Spleen (tissue), 11 donors: ENCODE data around the gene PPP2R5B. TPM values are rescaled to one million over a fixed set of nuclear protein-coding genes. Genes with fewer than 3 reads are reported as not detected.

ENCODE experiments used
- DNase-seq: peaks from one replicate; pipeline ENCODE4 v3.0.0-alpha.2; 2020
- H3K27ac ChIP-seq, 8 donors: fragments of 200-600 bp; sonication (generic) in 7 of 8; 1 replicate in 4 of 8; 2 replicates in 4 of 8; pipeline versions ENCODE4 v1.5.0 to v1.8.0; 2016 to 2021; ENCODE audit warnings: inconsistent platforms in 4 of 8, mild to moderate bottlenecking in 4 of 8, moderate library complexity in 1 of 8
- H3K27me3 ChIP-seq, 7 donors: fragments of 200-600 bp; sonication (generic) in 6 of 7; replicated peaks in 1 of 7; 1 replicate in 4 of 7; 2 replicates in 3 of 7; pipeline versions ENCODE4 v1.5.0 to v1.8.0; 2016 to 2021; ENCODE audit warnings: inconsistent platforms in 3 of 7, mild to moderate bottlenecking in 1 of 7
- H3K36me3 ChIP-seq, 6 donors: fragments of 200-600 bp; sonication (generic) in 5 of 6; 1 replicate in 4 of 6; 2 replicates in 2 of 6; pipeline versions ENCODE4 v1.5.0 to v1.8.0; 2016 to 2021; ENCODE audit warnings: inconsistent platforms in 2 of 6
- H3K4me1 ChIP-seq, 6 donors: fragments of 200-600 bp; sonication (generic) in 5 of 6; 1 replicate in 3 of 6; 2 replicates in 3 of 6; pipeline versions ENCODE4 v1.5.0 to v1.8.0; 2016 to 2021; ENCODE audit warnings: inconsistent platforms in 3 of 6
- H3K4me3 ChIP-seq, 8 donors: fragments of 200-600 bp; sonication (generic) in 7 of 8; 1 replicate in 4 of 8; 2 replicates in 4 of 8; pipeline versions ENCODE4 v1.5.0 to v1.8.0; 2016 to 2021; ENCODE audit warnings: inconsistent platforms in 4 of 8, mild to moderate bottlenecking in 4 of 8, moderate library complexity in 2 of 8
- H3K9me3 ChIP-seq, 8 donors: fragments of 200-600 bp; sonication (generic) in 7 of 8; 1 replicate in 4 of 8; 2 replicates in 4 of 8; pipeline versions ENCODE4 v1.5.0 to v1.8.0; 2016 to 2021; ENCODE audit warnings: inconsistent platforms in 4 of 8
- POLR2A ChIP-seq, 3 donors: fragments of 450-650 bp; IDR thresholded peaks; one replicate each; pipeline ENCODE4 v1.5.1; 2017; ENCODE audit warnings: antibody characterized with exemption in 3 of 3, mild to moderate bottlenecking in 1 of 3
- POLR2AphosphoS5 ChIP-seq, 3 donors: sonication (generic); formaldehyde crosslinking; IDR thresholded peaks; one replicate each; pipeline ENCODE4 v1.5.1; 2017; ENCODE audit warnings: antibody characterized with exemption in 3 of 3
- WGBS, 5 donors: extraction: QIAGEN DNeasy Blood & Tissue Kit in 3 of 5; methylation state at CpG; one replicate each; pipeline versions ENCODE4 v1.1.5 to v1.1.7; 2013 to 2018; 5-methylcytosine and 5-hydroxymethylcytosine counted together
- intact Hi-C: fragments of 100-400 bp; cut with DNase I; formaldehyde crosslinking; loops from one replicate; pipeline ENCODE4 v1.15.0; 2023; ENCODE audit warnings: low total_unique reads
- polyA plus RNA-seq, 3 donors: library from polyadenylated mRNA; stranded (reverse); fragments of 200-250 nt; gene quantifications; one replicate each; pipeline ENCODE4 v1.2.1, GENCODE V29; 2013
- total RNA-seq, 7 donors: library from RNA; depleted of rRNA in 3 of 7; stranded (reverse); fragments of >200 nt in 3 of 7; fragmentation: NEBNext Ultra II Directional in 4 of 7; extraction: Animal tissue kit (Norgen Biotek cat#: 25700) in 4 of 7; gene quantifications; one replicate each; pipeline versions ENCODE4 v1.1.0 to v1.2.1, GENCODE V29; 2016 to 2021
- TF ChIP-seq, protein P1 (sequence below), 11 experiments: fragments of 200-600 bp in 7 of 11; fragments of 450-650 bp in 4 of 11; sonication (generic) in 4 of 11; IDR thresholded peaks in 8 of 11; conservative IDR thresholded peaks in 3 of 11; 1 replicate in 7 of 11; 2 replicates in 4 of 11; pipeline versions ENCODE4 v1.4.0 to v1.8.0; 2016 to 2021; ENCODE audit warnings: antibody characterized with exemption in 11 of 11, inconsistent platforms in 4 of 11, mild to moderate bottlenecking in 1 of 11
- donor health status: healthy with polysubstance abuse.
- donor health status: DM: no; HTN: no; CAD: no; lungs with moderate emphysema.
- donor health status: DM: no; HTN: no; CAD: no.
- donor health status: Bipolar disorder and iron deficiency.
- donor health status: healthy.
- donor health status: DM: no; HTN: no; CAD: no.
- donor health status: DM: yes; HTN: yes; CAD: no.

PPP2R5B gene
- total and polyA plus RNA-seq, 10 donors, result 10.8 to 45.1 (median 27.9) TPM

GRCh38 chr11:64885367-64886286, 38.9 kb upstream of the PPP2R5B start:
- TF ChIP-seq POLR2A (IDR thresholded peaks at IDR 0.05) (no peak), POLR2AphosphoS5 (IDR thresholded peaks at IDR 0.05) (peak in 1 of 3 donors; percentile 23)
- TF ChIP-seq, protein P1, sequence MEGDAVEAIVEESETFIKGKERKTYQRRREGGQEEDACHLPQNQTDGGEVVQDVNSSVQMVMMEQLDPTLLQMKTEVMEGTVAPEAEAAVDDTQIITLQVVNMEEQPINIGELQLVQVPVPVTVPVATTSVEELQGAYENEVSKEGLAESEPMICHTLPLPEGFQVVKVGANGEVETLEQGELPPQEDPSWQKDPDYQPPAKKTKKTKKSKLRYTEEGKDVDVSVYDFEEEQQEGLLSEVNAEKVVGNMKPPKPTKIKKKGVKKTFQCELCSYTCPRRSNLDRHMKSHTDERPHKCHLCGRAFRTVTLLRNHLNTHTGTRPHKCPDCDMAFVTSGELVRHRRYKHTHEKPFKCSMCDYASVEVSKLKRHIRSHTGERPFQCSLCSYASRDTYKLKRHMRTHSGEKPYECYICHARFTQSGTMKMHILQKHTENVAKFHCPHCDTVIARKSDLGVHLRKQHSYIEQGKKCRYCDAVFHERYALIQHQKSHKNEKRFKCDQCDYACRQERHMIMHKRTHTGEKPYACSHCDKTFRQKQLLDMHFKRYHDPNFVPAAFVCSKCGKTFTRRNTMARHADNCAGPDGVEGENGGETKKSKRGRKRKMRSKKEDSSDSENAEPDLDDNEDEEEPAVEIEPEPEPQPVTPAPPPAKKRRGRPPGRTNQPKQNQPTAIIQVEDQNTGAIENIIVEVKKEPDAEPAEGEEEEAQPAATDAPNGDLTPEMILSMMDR (IDR thresholded peaks at IDR 0.05 in 8 of 11, conservative IDR thresholded peaks at IDR 0.05 in 3 of 11), result no peak
- no peaks in the 10 kb centered on the region for H3K36me3 ChIP-seq
- DNase-seq, result peak; percentile 73
- peak overlapping the region in 1 of 8 donors; percentile 48 for H3K4me3 ChIP-seq
- intact Hi-C loops, result no loop called here
- H3K9me3 ChIP-seq, result no peaks in the 10 kb centered on the region
- peak overlapping the region; percentile 36 to 98 (median 79) for H3K27ac ChIP-seq
- no peaks in the 10 kb centered on the region for H3K27me3 ChIP-seq
- H3K4me1 ChIP-seq, result peaks cover 19 to 81% (median 37%) of the 10 kb centered on the region in 6 donors
- WGBS, 5 donors, result 62 to 77% (median 69%) methylated on average over 15 of the region's 15 CpGs

DNA sequence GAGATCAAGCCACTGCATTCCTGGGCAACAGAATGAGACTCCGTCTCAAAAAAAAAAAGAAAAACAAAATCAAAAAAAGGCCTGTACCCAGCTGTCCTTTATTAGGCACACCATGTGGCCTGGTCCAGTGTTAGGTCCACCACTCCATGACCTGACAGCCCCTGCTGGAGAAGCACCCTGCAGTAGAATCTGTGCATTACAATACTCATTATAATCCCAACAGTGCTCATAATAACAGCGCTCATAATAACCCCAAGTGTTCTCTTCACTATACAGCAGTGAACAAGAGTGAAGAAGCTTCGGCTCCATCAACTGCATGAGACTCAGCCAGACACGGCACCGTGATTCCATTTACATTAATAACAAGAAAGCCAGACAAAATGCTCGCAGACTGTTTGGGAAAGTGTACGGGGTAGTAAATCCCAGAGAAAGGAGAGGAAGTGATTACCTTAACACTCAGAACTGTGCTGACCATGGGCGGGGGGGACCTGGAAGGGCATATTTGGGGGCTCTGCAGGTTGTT, 37.2 kb upstream of the PPP2R5B start:
- WGBS, 5 donors, result 71 to 86% (median 79%) methylated on average over 8 of the region's 8 CpGs
- H3K36me3 ChIP-seq, result no peaks in the 10 kb centered on the region
- intact Hi-C loops, result no loop called here
- H3K4me3 ChIP-seq, result peak overlapping the region in 1 of 8 donors; percentile 59
- H3K27me3 ChIP-seq, result no peaks in the 10 kb centered on the region
- peaks cover 10 to 74% (median 28%) of the 10 kb centered on the region in 6 donors for H3K4me1 ChIP-seq
- H3K9me3 ChIP-seq, result no peaks in the 10 kb centered on the region
- H3K27ac ChIP-seq, result peak overlapping the region; percentile 49 to 87 (median 72)
- DNase-seq, result no peak
- TF ChIP-seq, protein P1 (IDR thresholded peaks at IDR 0.05 in 8 of 11, conservative IDR thresholded peaks at IDR 0.05 in 3 of 11), result no peak
- TF ChIP-seq POLR2A (IDR thresholded peaks at IDR 0.05), result no peak
- no peak for TF ChIP-seq POLR2AphosphoS5 (IDR thresholded peaks at IDR 0.05)

GRCh38 chr11:64887757-64888405, 36.6 kb upstream of the PPP2R5B start:
- peak; percentile 98 for DNase-seq
- no peaks in the 10 kb centered on the region for H3K9me3 ChIP-seq
- peak overlapping the region in 5 of 8 donors; percentile 18 to 59 (median 25) for H3K4me3 ChIP-seq
- intact Hi-C loops, result no loop called here
- H3K27me3 ChIP-seq, result no peaks in the 10 kb centered on the region
- peaks cover 14 to 78% (median 34%) of the 10 kb centered on the region in 6 donors for H3K4me1 ChIP-seq
- H3K36me3 ChIP-seq, result no peaks in the 10 kb centered on the region
- H3K27ac ChIP-seq, result peak overlapping the region; percentile 49 to 87 (median 72)
- WGBS, 5 donors, result 14 to 24% (median 15%) methylated on average over 18 to 34 of the region's 34 CpGs
- TF ChIP-seq POLR2AphosphoS5 (IDR thresholded peaks at IDR 0.05), result peak; percentile 53 to 86 (median 71)
- no peak for TF ChIP-seq POLR2A (IDR thresholded peaks at IDR 0.05)
- TF ChIP-seq, protein P1 (IDR thresholded peaks at IDR 0.05 in 8 of 11, conservative IDR thresholded peaks at IDR 0.05 in 3 of 11), result peak; percentile 92 to 100 (median 99)
